Mesenchymal stem cell (in vitro differentiated cells and primary cell): ENCODE measurements around the gene MICAL2.

ENCODE experiments used
- DNase-seq: peaks from one replicate; pipeline ENCODE4 v3.0.0-alpha.2; 2013
- H2AFZ ChIP-seq: one replicate; pipeline ENCODE4 v1.6.1; 2013; ENCODE audit warnings: low read depth, mild to moderate bottlenecking, control low read depth, inconsistent platforms, low read length, moderate library complexity
- H2AK5ac ChIP-seq: 2 replicates; pipeline ENCODE4 v1.6.1; 2013; ENCODE audit warnings: low read length, moderate library complexity, mild to moderate bottlenecking, inconsistent platforms; ENCODE audit not compliant: severe bottlenecking
- H2BK120ac ChIP-seq: one replicate; pipeline ENCODE4 v1.6.1; 2013; ENCODE audit warnings: low read depth, mild to moderate bottlenecking, inconsistent platforms, low read length, moderate library complexity
- H2BK12ac ChIP-seq, 2 experiments: one replicate each; pipeline ENCODE4 v1.6.1; 2013; ENCODE audit warnings: inconsistent platforms in 2 of 2, low read length in 2 of 2, mild to moderate bottlenecking in 2 of 2, moderate library complexity in 2 of 2, control low read depth in 1 of 2
- H2BK15ac ChIP-seq: one replicate; pipeline ENCODE4 v1.6.1; 2013; ENCODE audit warnings: mild to moderate bottlenecking, low read depth, inconsistent platforms; ENCODE audit not compliant: poor library complexity, severe bottlenecking
- H2BK5ac ChIP-seq: 2 replicates; pipeline ENCODE4 v1.6.1; 2013; ENCODE audit warnings: low read depth, mild to moderate bottlenecking, low read length, control low read depth, inconsistent platforms; ENCODE audit not compliant: poor library complexity, severe bottlenecking
- H3K14ac ChIP-seq, 2 experiments: one replicate each; pipeline ENCODE4 v1.6.1; 2013; ENCODE audit warnings: inconsistent platforms in 2 of 2, low read length in 2 of 2, control low read depth in 1 of 2, mild to moderate bottlenecking in 1 of 2, moderate library complexity in 1 of 2
- H3K18ac ChIP-seq, 2 experiments: one replicate each; pipeline ENCODE4 v1.6.1; 2013; ENCODE audit warnings: inconsistent platforms in 2 of 2, low read length in 2 of 2, control low read depth in 1 of 2, low read depth in 1 of 2, mild to moderate bottlenecking in 1 of 2
- H3K23ac ChIP-seq, 2 experiments: one replicate each; pipeline ENCODE4 v1.6.1; 2013; ENCODE audit warnings: inconsistent platforms in 2 of 2, low read length in 2 of 2, mild to moderate bottlenecking in 2 of 2, moderate library complexity in 2 of 2, control low read depth in 1 of 2
- H3K27ac ChIP-seq: 2 replicates; pipeline ENCODE4 v1.5.1; 2013; ENCODE audit warnings: mild to moderate bottlenecking, moderate library complexity, low read length, control low read depth, inconsistent platforms; ENCODE audit not compliant: poor library complexity, severe bottlenecking
- H3K27me3 ChIP-seq, 2 experiments: 2 replicates each; pipeline versions ENCODE4 v1.6.1 to v1.7.0; 2013; ENCODE audit warnings: low read length in 2 of 2, mild to moderate bottlenecking in 2 of 2, moderate library complexity in 2 of 2, control low read depth in 1 of 2, inconsistent platforms in 1 of 2; ENCODE audit not compliant: control insufficient read depth in 1 of 2, insufficient read depth in 1 of 2
- H3K36me3 ChIP-seq, 2 experiments: 2 replicates each; pipeline versions ENCODE4 v1.6.1 to v1.7.0; 2013; ENCODE audit warnings: low read length in 2 of 2, control low read depth in 1 of 2, inconsistent platforms in 1 of 2, low read depth in 1 of 2, mild to moderate bottlenecking in 1 of 2; ENCODE audit not compliant: insufficient read depth in 2 of 2, control insufficient read depth in 1 of 2
- H3K4ac ChIP-seq, 2 experiments: one replicate each; pipeline ENCODE4 v1.6.1; 2013; ENCODE audit warnings: inconsistent platforms in 2 of 2, low read length in 2 of 2, mild to moderate bottlenecking in 2 of 2, moderate library complexity in 2 of 2, control low read depth in 1 of 2, low read depth in 1 of 2
- H3K4me1 ChIP-seq: 2 replicates; pipeline ENCODE4 v1.6.1; 2013; ENCODE audit warnings: low read depth, low read length, control low read depth; ENCODE audit not compliant: control insufficient read depth, insufficient read depth
- H3K4me2 ChIP-seq: 2 replicates; pipeline ENCODE4 v1.6.1; 2013; ENCODE audit warnings: low read length, mild to moderate bottlenecking, inconsistent platforms; ENCODE audit not compliant: poor library complexity, severe bottlenecking
- H3K4me3 ChIP-seq, 2 experiments: 2 replicates each; pipeline versions ENCODE4 v1.5.1 to v1.7.0; 2013; ENCODE audit warnings: low read length in 2 of 2, mild to moderate bottlenecking in 2 of 2, control low read depth in 1 of 2, low read depth in 1 of 2; ENCODE audit not compliant: insufficient read depth in 1 of 2
- H3K79me1 ChIP-seq: replicated peaks from 2 replicates; pipeline ENCODE4 v1.6.1; 2013; ENCODE audit warnings: mild to moderate bottlenecking, control low read depth, low read length, inconsistent platforms; ENCODE audit not compliant: poor library complexity, severe bottlenecking
- H3K9ac ChIP-seq: 2 replicates; pipeline ENCODE4 v1.7.0; 2013; ENCODE audit warnings: mild to moderate bottlenecking, low read length, moderate library complexity
- H3K9me3 ChIP-seq: 2 replicates; pipeline ENCODE4 v1.7.0; 2013; ENCODE audit warnings: mild to moderate bottlenecking, low read length; ENCODE audit not compliant: control insufficient read depth
- H4K8ac ChIP-seq: one replicate; pipeline ENCODE4 v1.6.1; 2013; ENCODE audit warnings: inconsistent platforms, mild to moderate bottlenecking, low read length, moderate library complexity
- H4K91ac ChIP-seq: one replicate; pipeline ENCODE4 v1.6.1; 2013; ENCODE audit warnings: mild to moderate bottlenecking, low read length, inconsistent platforms
- WGBS: methylation state at CpG from one replicate; pipeline ENCODE4 v1.1.7; 2013; ENCODE audit warnings: mixed read lengths; 5-methylcytosine and 5-hydroxymethylcytosine counted together

Gene MICAL2

GRCh38 chr11:12109591-12110196 is 696 bp upstream of the MICAL2 start:
- no peak for DNase-seq
- Histone ChIP-seq H3K27me3 (no peaks in the 10 kb centered on the region), H3K9me3 (no peaks in the 10 kb centered on the region), H3K14ac (peak overlapping the region in 1 of 2 experiments; percentile 61), H3K4me2 (peak overlapping the region; percentile 74), H3K36me3 (peaks cover 0 to 4% of the 10 kb centered on the region in 2 experiments), H3K4ac (peak overlapping the region in 1 of 2 experiments; percentile 88), H2AFZ (peak overlapping the region; percentile 83), H3K27ac (no peak overlapping the region), H3K9ac (peak overlapping the region; percentile 84), H4K8ac (peak overlapping the region; percentile 72), H2BK5ac (no peak overlapping the region), H4K91ac (peak overlapping the region; percentile 36), H2AK5ac (peak overlapping the region; percentile 54), H2BK120ac (no peak overlapping the region), H3K23ac (no peak overlapping the region), H3K18ac (peak overlapping the region; percentile 23 to 75), H3K79me1 (no peaks in the 10 kb centered on the region), H2BK12ac (peak overlapping the region in 1 of 2 experiments; percentile 82), H3K4me1 (peaks cover 25% of the 10 kb centered on the region), H2BK15ac (no peak overlapping the region), H3K4me3 (peak overlapping the region; percentile 80 to 83)
- 29% methylated on average over 6 of the region's 7 CpGs for WGBS

- Histone ChIP-seq H4K91ac (no peak overlapping the region), H3K9me3 (no peaks in the 10 kb centered on the region), H3K23ac (peak overlapping the region in 1 of 2 experiments; percentile 87), H3K4me1 (peaks cover 25% of the 10 kb centered on the region), H3K9ac (peak overlapping the region; percentile 83), H3K27ac (peak overlapping the region; percentile 10), H2AK5ac (no peak overlapping the region), H2BK15ac (peak overlapping the region; percentile 26), H2BK120ac (peak overlapping the region; percentile 13), H4K8ac (no peak overlapping the region), H3K4ac (peak overlapping the region; percentile 42 to 71), H3K36me3 (peaks cover 0 to 4% of the 10 kb centered on the region in 2 experiments), H3K18ac (peak overlapping the region; percentile 45 to 85), H3K4me3 (peak overlapping the region; percentile 80 to 83), H3K27me3 (no peaks in the 10 kb centered on the region), H3K14ac (peak overlapping the region in 1 of 2 experiments; percentile 84), H3K4me2 (peak overlapping the region; percentile 95), H2AFZ (peak overlapping the region; percentile 74), H3K79me1 (no peaks in the 10 kb centered on the region), H2BK12ac (peak overlapping the region in 1 of 2 experiments; percentile 65), H2BK5ac (no peak overlapping the region)
- WGBS: 2% methylated on average over 56 of the region's 67 CpGs
- DNase-seq: peak; percentile 44
Measured at GRCh38 chr11:12110714-12111548, 541 bp downstream of the MICAL2 start.

GRCh38 chr11:12111549-12112520 is 1.4 kb downstream of the MICAL2 start:
- H3K18ac ChIP-seq: peak overlapping the region; percentile 13 to 40
- H3K9ac ChIP-seq: peak overlapping the region; percentile 83
- peak overlapping the region in 1 of 2 experiments; percentile 23 for H3K14ac ChIP-seq
- DNase-seq: peak; percentile 59
- peak overlapping the region; percentile 19 for H4K8ac ChIP-seq
- peak overlapping the region; percentile 49 for H4K91ac ChIP-seq
- H3K9me3 ChIP-seq: no peaks in the 10 kb centered on the region
- H3K27me3 ChIP-seq: no peaks in the 10 kb centered on the region
- H3K36me3 ChIP-seq: peaks cover 0 to 7% of the 10 kb centered on the region in 2 experiments
- H3K27ac ChIP-seq: no peak overlapping the region
- no peak overlapping the region for H2BK5ac ChIP-seq
- no peak overlapping the region for H2AFZ ChIP-seq
- H3K4me3 ChIP-seq: peak overlapping the region; percentile 80 to 83
- H3K4me2 ChIP-seq: peak overlapping the region; percentile 95
- H2AK5ac ChIP-seq: peak overlapping the region; percentile 20
- peak overlapping the region; percentile 42 to 71 for H3K4ac ChIP-seq
- H2BK120ac ChIP-seq: no peak overlapping the region
- 44% methylated on average over 12 of the region's 12 CpGs for WGBS
- H2BK15ac ChIP-seq: peak overlapping the region; percentile 20
- peaks cover 26% of the 10 kb centered on the region for H3K4me1 ChIP-seq
- peak overlapping the region in 1 of 2 experiments; percentile 4 for H2BK12ac ChIP-seq
- peaks cover 2% of the 10 kb centered on the region for H3K79me1 ChIP-seq
- peak overlapping the region in 1 of 2 experiments; percentile 6 for H3K23ac ChIP-seq
